Adrenal gland (tissue), 5 donors: ENCODE measurements around the gene ARID2.

Experiments
- CTCF ChIP-seq, 6 experiments: fragments of 450-650 bp in 4 of 6; fragments of 200-600 bp in 2 of 6; sonication (generic) in 1 of 6; IDR thresholded peaks; 1 replicate in 5 of 6; 2 replicates in 1 of 6; pipeline versions ENCODE4 v1.5.1 to v1.8.0; 2016 to 2021; ENCODE audit warnings: antibody characterized with exemption in 6 of 6, mild to moderate bottlenecking in 2 of 6, moderate library complexity in 1 of 6
- POLR2A ChIP-seq, 2 donors: fragments of 450-650 bp; IDR thresholded peaks; one replicate each; pipeline ENCODE4 v1.6.1; 2017; ENCODE audit warnings: antibody characterized with exemption in 2 of 2, mild to moderate bottlenecking in 2 of 2, moderate library complexity in 1 of 2
- donor health status: DM: no; HTN: no; CAD: no.

GRCh38 chr12:45866299-45866698 lies 136.8 kb downstream of the ARID2 start:
- TF ChIP-seq CTCF (IDR thresholded peaks at IDR 0.05) (no peak), POLR2A (IDR thresholded peaks at IDR 0.05) (no peak)
